Measurements from ENCODE around the gene TUBB4B. TPM values are rescaled to one million over a fixed set of nuclear protein-coding genes. Genes with fewer than 3 reads are reported as not detected.

TUBB4B gene
- total and polyA plus RNA-seq, 8 donors, result 69.4 to 292 (median 153) TPM

Other genes with a start within 250 kb of the TUBB4B start
- 10 to 100 TPM; 11.9 to 93.6 (median 45.2) TPM for gene PAXX, start 248.9 kb upstream of the TUBB4B start, total RNA-seq
- 100 to 1,000 TPM; 158 to 206 (median 178) TPM for gene PAXX, start 248.9 kb upstream of the TUBB4B start, polyA plus RNA-seq
- 1 to 10 TPM in 1 of 5 donors, not detected in 4; 3.3 TPM for gene CLIC3, start 244.7 kb upstream of the TUBB4B start, total RNA-seq
- gene CLIC3, start 244.7 kb upstream of the TUBB4B start, polyA plus RNA-seq, result 10 to 100 TPM in 2 of 3 donors, 1 to 10 TPM in 1; 4.3 to 70.9 (median 15.2) TPM
- gene ABCA2, start 213.1 kb upstream of the TUBB4B start, total RNA-seq, result 100 to 1,000 TPM in 1 of 5 donors, 10 to 100 TPM in 3, 1 to 10 TPM in 1; 7.3 to 385 (median 72.8) TPM
- 10 to 100 TPM in 2 of 3 donors, 1 to 10 TPM in 1; 9.3 to 25.5 (median 24.4) TPM for gene ABCA2, start 213.1 kb upstream of the TUBB4B start, polyA plus RNA-seq
- gene FUT7, start 209.2 kb upstream of the TUBB4B start, total RNA-seq, result 1 to 10 TPM in 1 of 5 donors, under 1 TPM in 1, not detected in 3; 0.37 to 3.9 TPM
- gene FUT7, start 209.2 kb upstream of the TUBB4B start, polyA plus RNA-seq, result under 1 TPM in 2 of 3 donors, not detected in 1; 0.23 to 0.50 TPM
- 100 to 1,000 TPM in 4 of 5 donors, 10 to 100 TPM in 1; 20.0 to 276 (median 189) TPM for gene NPDC1, start 195.1 kb upstream of the TUBB4B start, total RNA-seq
- gene NPDC1, start 195.1 kb upstream of the TUBB4B start, polyA plus RNA-seq, result 100 to 1,000 TPM; 104 to 186 (median 115) TPM
- gene ENTPD2, start 187.2 kb upstream of the TUBB4B start, total RNA-seq, result 10 to 100 TPM in 1 of 5 donors, 1 to 10 TPM in 3, not detected in 1; 2.2 to 11.3 (median 6.7) TPM
- gene ENTPD2, start 187.2 kb upstream of the TUBB4B start, polyA plus RNA-seq, result 1 to 10 TPM; 2.0 to 4.8 (median 2.9) TPM
- 10 to 100 TPM in 1 of 5 donors, 1 to 10 TPM in 3, not detected in 1; 2.9 to 84.9 (median 4.4) TPM for gene SAPCD2, start 170.7 kb upstream of the TUBB4B start, total RNA-seq
- gene SAPCD2, start 170.7 kb upstream of the TUBB4B start, polyA plus RNA-seq, result 1 to 10 TPM; 1.7 to 5.0 (median 3.8) TPM
- gene UAP1L1, start 163.8 kb upstream of the TUBB4B start, total RNA-seq, result 10 to 100 TPM in 3 of 5 donors, 1 to 10 TPM in 2; 4.6 to 95.6 (median 22.8) TPM
- gene UAP1L1, start 163.8 kb upstream of the TUBB4B start, polyA plus RNA-seq, result 1 to 10 TPM; 4.1 to 7.4 (median 6.0) TPM
- gene MAN1B1, start 154.3 kb upstream of the TUBB4B start, total RNA-seq, result 100 to 1,000 TPM in 1 of 5 donors, 10 to 100 TPM in 3, 1 to 10 TPM in 1; 4.7 to 167 (median 44.6) TPM
- 10 to 100 TPM; 22.8 to 52.6 (median 35.0) TPM for gene MAN1B1, start 154.3 kb upstream of the TUBB4B start, polyA plus RNA-seq
- 100 to 1,000 TPM in 3 of 5 donors, 10 to 100 TPM in 2; 25.9 to 251 (median 103) TPM for gene DPP7, start 126.6 kb upstream of the TUBB4B start, total RNA-seq
- 100 to 1,000 TPM; 325 to 346 (median 338) TPM for gene DPP7, start 126.6 kb upstream of the TUBB4B start, polyA plus RNA-seq
- gene GRIN1, start 102.1 kb upstream of the TUBB4B start, total RNA-seq, result under 1 TPM in 1 of 5 donors, not detected in 4; 0.55 TPM
- gene GRIN1, start 102.1 kb upstream of the TUBB4B start, polyA plus RNA-seq, result under 1 TPM in 2 of 3 donors, not detected in 1; 0.25 to 0.31 TPM
- 100 to 1,000 TPM in 1 of 5 donors, 10 to 100 TPM in 1, 1 to 10 TPM in 1, not detected in 2; 2.6 to 440 (median 11.2) TPM for gene LRRC26, start 71.2 kb upstream of the TUBB4B start, total RNA-seq
- 1 to 10 TPM in 2 of 3 donors, under 1 TPM in 1; 1.00 to 7.7 (median 3.7) TPM for gene LRRC26, start 71.2 kb upstream of the TUBB4B start, polyA plus RNA-seq
- not detected for gene TMEM210, start 69.2 kb upstream of the TUBB4B start, total RNA-seq
- gene TMEM210, start 69.2 kb upstream of the TUBB4B start, polyA plus RNA-seq, result not detected
- 100 to 1,000 TPM in 1 of 5 donors, 10 to 100 TPM in 4; 35.8 to 147 (median 42.9) TPM for gene ANAPC2, start 52.7 kb upstream of the TUBB4B start, total RNA-seq
- 10 to 100 TPM; 26.1 to 45.0 (median 40.7) TPM for gene ANAPC2, start 52.7 kb upstream of the TUBB4B start, polyA plus RNA-seq
- gene SSNA1, start 52.6 kb upstream of the TUBB4B start, total RNA-seq, result 100 to 1,000 TPM in 2 of 5 donors, 10 to 100 TPM in 3; 28.1 to 154 (median 81.4) TPM
- 100 to 1,000 TPM; 118 to 146 (median 135) TPM for gene SSNA1, start 52.6 kb upstream of the TUBB4B start, polyA plus RNA-seq
- gene TPRN, start 40.5 kb upstream of the TUBB4B start, total RNA-seq, result 100 to 1,000 TPM in 1 of 5 donors, 10 to 100 TPM in 3, 1 to 10 TPM in 1; 8.8 to 161 (median 25.0) TPM
- gene TPRN, start 40.5 kb upstream of the TUBB4B start, polyA plus RNA-seq, result 10 to 100 TPM; 23.5 to 36.9 (median 24.3) TPM
- 10 to 100 TPM; 20.6 to 33.5 (median 28.0) TPM for gene TMEM203, start 35.6 kb upstream of the TUBB4B start, total RNA-seq
- gene TMEM203, start 35.6 kb upstream of the TUBB4B start, polyA plus RNA-seq, result 10 to 100 TPM; 29.3 to 37.0 (median 35.6) TPM
- 100 to 1,000 TPM in 1 of 5 donors, 10 to 100 TPM in 2, 1 to 10 TPM in 1, under 1 TPM in 1; 0.89 to 105 (median 15.5) TPM for gene NDOR1, start 35.6 kb upstream of the TUBB4B start, total RNA-seq
- 1 to 10 TPM; 4.6 to 9.5 (median 6.4) TPM for gene NDOR1, start 35.6 kb upstream of the TUBB4B start, polyA plus RNA-seq
- 10 to 100 TPM in 1 of 5 donors, 1 to 10 TPM in 2, under 1 TPM in 1, not detected in 1; 0.45 to 18.7 (median 3.3) TPM for gene RNF208, start 19.0 kb upstream of the TUBB4B start, total RNA-seq
- 10 to 100 TPM; 11.8 to 13.9 (median 13.9) TPM for gene RNF208, start 19.0 kb upstream of the TUBB4B start, polyA plus RNA-seq
- gene CYSRT1, start 16.1 kb upstream of the TUBB4B start, total RNA-seq, result 1 to 10 TPM in 1 of 5 donors, under 1 TPM in 1, not detected in 3; 0.92 to 3.6 TPM
- 10 to 100 TPM in 1 of 3 donors, 1 to 10 TPM in 2; 2.7 to 47.3 (median 3.4) TPM for gene CYSRT1, start 16.1 kb upstream of the TUBB4B start, polyA plus RNA-seq
- gene RNF224, start 13.8 kb upstream of the TUBB4B start, total RNA-seq, result not detected
- 1 to 10 TPM in 1 of 3 donors, not detected in 2; 1.0 TPM for gene RNF224, start 13.8 kb upstream of the TUBB4B start, polyA plus RNA-seq
- gene SLC34A3, start 10.4 kb upstream of the TUBB4B start, total RNA-seq, result under 1 TPM in 1 of 5 donors, not detected in 4; 0.18 TPM
- gene SLC34A3, start 10.4 kb upstream of the TUBB4B start, polyA plus RNA-seq, result under 1 TPM in 1 of 3 donors, not detected in 2; 0.53 TPM
- gene STPG3, start 10.0 kb downstream of the TUBB4B start, total RNA-seq, result not detected
- gene STPG3, start 10.0 kb downstream of the TUBB4B start, polyA plus RNA-seq, result not detected
- 100 to 1,000 TPM in 1 of 5 donors, 10 to 100 TPM in 4; 11.2 to 134 (median 44.9) TPM for gene NELFB, start 14.0 kb downstream of the TUBB4B start, total RNA-seq
- gene NELFB, start 14.0 kb downstream of the TUBB4B start, polyA plus RNA-seq, result 10 to 100 TPM; 29.0 to 38.0 (median 34.2) TPM
- gene TOR4A, start 36.4 kb downstream of the TUBB4B start, total RNA-seq, result 100 to 1,000 TPM in 1 of 5 donors, 10 to 100 TPM in 3, 1 to 10 TPM in 1; 9.9 to 180 (median 29.9) TPM
- gene TOR4A, start 36.4 kb downstream of the TUBB4B start, polyA plus RNA-seq, result 1 to 10 TPM; 5.9 to 8.9 (median 6.0) TPM
- gene NRARP, start 61.0 kb downstream of the TUBB4B start, total RNA-seq, result 100 to 1,000 TPM in 1 of 5 donors, 10 to 100 TPM in 2, 1 to 10 TPM in 2; 1.2 to 323 (median 14.6) TPM
- gene NRARP, start 61.0 kb downstream of the TUBB4B start, polyA plus RNA-seq, result 1 to 10 TPM; 1.5 to 2.7 (median 2.0) TPM
- gene EXD3, start 181.9 kb downstream of the TUBB4B start, total RNA-seq, result 100 to 1,000 TPM in 1 of 5 donors, 10 to 100 TPM in 4; 12.9 to 105 (median 28.1) TPM
- gene EXD3, start 181.9 kb downstream of the TUBB4B start, polyA plus RNA-seq, result 10 to 100 TPM; 17.4 to 27.3 (median 20.7) TPM
- 10 to 100 TPM in 2 of 5 donors, 1 to 10 TPM in 3; 3.5 to 43.2 (median 8.3) TPM for gene NOXA1, start 182.1 kb downstream of the TUBB4B start, total RNA-seq
- gene NOXA1, start 182.1 kb downstream of the TUBB4B start, polyA plus RNA-seq, result 10 to 100 TPM; 14.4 to 20.5 (median 15.1) TPM
- 10 to 100 TPM in 2 of 5 donors, 1 to 10 TPM in 1, under 1 TPM in 2; 0.89 to 37.9 (median 5.9) TPM for gene ENTPD8, start 200.1 kb downstream of the TUBB4B start, total RNA-seq
- gene ENTPD8, start 200.1 kb downstream of the TUBB4B start, polyA plus RNA-seq, result 10 to 100 TPM in 1 of 3 donors, 1 to 10 TPM in 2; 2.8 to 16.2 (median 7.6) TPM
- gene NSMF, start 218.0 kb downstream of the TUBB4B start, total RNA-seq, result 10 to 100 TPM; 11.7 to 84.9 (median 56.6) TPM
- 10 to 100 TPM; 20.3 to 45.4 (median 28.9) TPM for gene NSMF, start 218.0 kb downstream of the TUBB4B start, polyA plus RNA-seq

All from stomach (tissue), 8 donors.